Right ventricle myocardium inferior (tissue), 1 donor: ENCODE results near the gene MKI67. TPM values are rescaled to one million over a fixed set of nuclear protein-coding genes. Genes with fewer than 3 reads are reported as not detected.

Experiments used
- ATAC-seq: fragments of 200-7000 bp; cut with Tn5 transposase; one replicate; pipeline ENCODE4 v1.9.1; 2020; ENCODE audit warnings: mild to moderate bottlenecking, moderate library complexity
- DNase-seq: peaks from one replicate; pipeline ENCODE4 v3.0.0; 2021; ENCODE audit errors: missing footprints
- intact Hi-C: fragments of 100-400 bp; cut with DNase I; formaldehyde crosslinking; loops from one replicate; pipeline ENCODE4 v1.11.0; 2022
- total RNA-seq: library from RNA; stranded (reverse); fragmentation: NEBNext Ultra II Directional; extraction: Animal tissue kit (Norgen Biotek cat#: 25700); gene quantifications from one replicate; pipeline ENCODE4 v1.2.1, GENCODE V29; 2021
- donor health status: DM: no; HTN: yes; CAD: no; lungs with severe emphysema.

Gene MKI67
- total RNA-seq, 1 donor from 2014 or later: 2.1 TPM

- no peak for DNase-seq
- no peak for ATAC-seq
- intact Hi-C loops: no loop called here
These were observed 76.1 kb downstream of the MKI67 start for GRCh38 chr10:128050121-128050516.

GRCh38 chr10:128049226-128050120 is 76.8 kb downstream of the MKI67 start:
- intact Hi-C loops: no loop called here
- ATAC-seq (no peak), DNase-seq (peak; percentile 45)

GRCh38 chr10:128048819-128049210 is 77.4 kb downstream of the MKI67 start:
- intact Hi-C loops: no loop called here
- DNase-seq: no peak

GRCh38 chr10:128047991-128048818 is 78.0 kb downstream of the MKI67 start:
- DNase-seq (peak; percentile 58), ATAC-seq (peak; percentile 87)
- intact Hi-C loops: no loop called here

More at GRCh38 chr10:128048819-128049210, 77.4 kb downstream of the MKI67 start:
- no peak for ATAC-seq

GRCh38 chr10:128047351-128047750 is 78.9 kb downstream of the MKI67 start:
- intact Hi-C loops: no loop called here
- peak; percentile 70 for ATAC-seq
- DNase-seq: peak; percentile 93

- no peak for DNase-seq
- ATAC-seq: no peak
- intact Hi-C loops: no loop called here
These were observed 79.3 kb downstream of the MKI67 start for GRCh38 chr10:128046953-128047290.

Other genes with a start within 250 kb of the MKI67 start
- gene CLRN3, start 233.5 kb downstream of the MKI67 start, total RNA-seq: not detected
- 17.4 TPM for gene PTPRE, start 219.3 kb downstream of the MKI67 start, total RNA-seq